Measurements from ENCODE around the gene NLRP5. TPM values are rescaled to one million over a fixed set of nuclear protein-coding genes. Genes with fewer than 3 reads are reported as not detected.

Gene NLRP5
- total and polyA plus RNA-seq, 2 of the 4 experiments (the other 2 are of a cell fraction), result not detected

GRCh38 chr19:55958356-55958755 is 28.2 kb upstream of the NLRP5 start:
- Histone ChIP-seq H3K18ac (ENCODE audit: low read depth, low read length) (no peak overlapping the region), H3K4me1 (ENCODE audit: control insufficient read depth, insufficient read depth, low read length) (no peaks in the 10 kb centered on the region), H3K4me3 (ENCODE audit: insufficient read depth, low read depth, low read length) (no peak overlapping the region), H2BK15ac (ENCODE audit: low read depth, low read length) (no peak overlapping the region), H3K9me3 (ENCODE audit: control insufficient read depth, insufficient read depth, low read length) (peaks cover 42% of the 10 kb centered on the region), H3K4me2 (ENCODE audit: low read depth, low read length) (no peak overlapping the region), H3K27me3 (ENCODE audit: control insufficient read depth, insufficient read depth, low read length) (no peaks in the 10 kb centered on the region), H3K9ac (ENCODE audit: low read depth, low read length) (no peak overlapping the region), H2AK5ac (ENCODE audit: low read depth, low read length) (no peak overlapping the region), H3K27ac (ENCODE audit: insufficient read depth, low read length) (no peak overlapping the region), H2AK9ac (replicated peaks; ENCODE audit: low read depth, low read length, poor library complexity) (no peak overlapping the region), H2BK5ac (ENCODE audit: low read depth, low read length, poor library complexity, severe bottlenecking) (no peak overlapping the region), H3K9me1 (ENCODE audit: insufficient read depth, low read length) (no peaks in the 10 kb centered on the region), H3K56ac (ENCODE audit: extremely low read depth, insufficient read depth, low read length) (no peak overlapping the region), H3K79me1 (ENCODE audit: low read depth in 1 of 2, low read length in 2 of 2) (no peaks in the 10 kb centered on the region), H3K23ac (ENCODE audit: low read depth, low read length) (no peak overlapping the region), H4K8ac (ENCODE audit: low read depth in 2 of 2, low read length in 2 of 2) (no peak overlapping the region), H2BK20ac (ENCODE audit: low read depth, low read length) (no peak overlapping the region), H2AFZ (replicated peaks; ENCODE audit: low read length, poor library complexity) (no peak overlapping the region), H3K14ac (replicated peaks; ENCODE audit: low read depth, low read length) (no peak overlapping the region), H4K91ac (ENCODE audit: insufficient read depth, low read depth, low read length) (no peak overlapping the region), H2BK120ac (ENCODE audit: low read depth, low read length) (no peak overlapping the region), H3K4ac (ENCODE audit: low read depth, low read length) (no peak overlapping the region), H3K36me3 (ENCODE audit: control insufficient read depth, insufficient read depth, low read length) (no peaks in the 10 kb centered on the region), H4K5ac (ENCODE audit: low read depth, low read length) (no peak overlapping the region), H4K20me1 (ENCODE audit: insufficient read depth, low read length) (no peaks in the 10 kb centered on the region)
- in situ Hi-C loops (cut with MboI; ENCODE audit: low sequenced_read_pairs) (no loop called here), dilution Hi-C loops (cut with HindIII; ENCODE audit: low sequenced_read_pairs, unreplicated experiment) (no loop called here), intact Hi-C loops (cut with micrococcal nuclease) (no loop called here)
- DNase-seq (no peak), ATAC-seq (ENCODE audit: low read depth) (no peak)
- CTCF ChIA-PET, result no interaction called here
- WGBS, 2 experiments (ENCODE audit: extremely low coverage in 2 of 2, insufficient read length in 1 of 2), result 17% methylated on average over 1 of the region's 4 CpGs; no CpG with 5 or more reads in 1 of the 2 experiments
- TF ChIP-seq MAFK (IDR thresholded peaks at IDR 0.05; ENCODE audit: low read depth, low read length), result no peak
- TF ChIP-seq RCOR1 (IDR thresholded peaks at IDR 0.05; ENCODE audit: insufficient replicate concordance, low read length), result no peak
- TF ChIP-seq NFE2L2 (IDR thresholded peaks at IDR 0.05; ENCODE audit: low read depth, low read length), result no peak
- TF ChIP-seq POLR2A (IDR thresholded peaks at IDR 0.05; ENCODE audit: low read depth, low read length), result no peak
- no peak for TF ChIP-seq RFX5 (IDR thresholded peaks at IDR 0.05; ENCODE audit: low read depth, low read length)
- TF ChIP-seq, protein P1, sequence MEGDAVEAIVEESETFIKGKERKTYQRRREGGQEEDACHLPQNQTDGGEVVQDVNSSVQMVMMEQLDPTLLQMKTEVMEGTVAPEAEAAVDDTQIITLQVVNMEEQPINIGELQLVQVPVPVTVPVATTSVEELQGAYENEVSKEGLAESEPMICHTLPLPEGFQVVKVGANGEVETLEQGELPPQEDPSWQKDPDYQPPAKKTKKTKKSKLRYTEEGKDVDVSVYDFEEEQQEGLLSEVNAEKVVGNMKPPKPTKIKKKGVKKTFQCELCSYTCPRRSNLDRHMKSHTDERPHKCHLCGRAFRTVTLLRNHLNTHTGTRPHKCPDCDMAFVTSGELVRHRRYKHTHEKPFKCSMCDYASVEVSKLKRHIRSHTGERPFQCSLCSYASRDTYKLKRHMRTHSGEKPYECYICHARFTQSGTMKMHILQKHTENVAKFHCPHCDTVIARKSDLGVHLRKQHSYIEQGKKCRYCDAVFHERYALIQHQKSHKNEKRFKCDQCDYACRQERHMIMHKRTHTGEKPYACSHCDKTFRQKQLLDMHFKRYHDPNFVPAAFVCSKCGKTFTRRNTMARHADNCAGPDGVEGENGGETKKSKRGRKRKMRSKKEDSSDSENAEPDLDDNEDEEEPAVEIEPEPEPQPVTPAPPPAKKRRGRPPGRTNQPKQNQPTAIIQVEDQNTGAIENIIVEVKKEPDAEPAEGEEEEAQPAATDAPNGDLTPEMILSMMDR (conservative IDR thresholded peaks at IDR 0.05; ENCODE audit: low read depth, low read length), result no peak
- TF ChIP-seq SMC3 (IDR thresholded peaks at IDR 0.05; ENCODE audit: low read depth, low read length), result no peak
- no peak for TF ChIP-seq FOS (IDR thresholded peaks at IDR 0.05; ENCODE audit: low read depth, low read length)
- TF ChIP-seq CEBPB (IDR thresholded peaks at IDR 0.05; ENCODE audit: low read depth, low read length), result no peak
- no peak for TF ChIP-seq BHLHE40 (IDR thresholded peaks at IDR 0.05; ENCODE audit: low read depth, low read length)
- no peak for TF ChIP-seq CHD1 (IDR thresholded peaks at IDR 0.05; ENCODE audit: low read depth, low read length)
- TF ChIP-seq, protein P2, sequence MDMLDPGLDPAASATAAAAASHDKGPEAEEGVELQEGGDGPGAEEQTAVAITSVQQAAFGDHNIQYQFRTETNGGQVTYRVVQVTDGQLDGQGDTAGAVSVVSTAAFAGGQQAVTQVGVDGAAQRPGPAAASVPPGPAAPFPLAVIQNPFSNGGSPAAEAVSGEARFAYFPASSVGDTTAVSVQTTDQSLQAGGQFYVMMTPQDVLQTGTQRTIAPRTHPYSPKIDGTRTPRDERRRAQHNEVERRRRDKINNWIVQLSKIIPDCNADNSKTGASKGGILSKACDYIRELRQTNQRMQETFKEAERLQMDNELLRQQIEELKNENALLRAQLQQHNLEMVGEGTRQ (IDR thresholded peaks at IDR 0.05; ENCODE audit: low read depth, low read length), result no peak
- TF ChIP-seq RAD21 (IDR thresholded peaks at IDR 0.05; ENCODE audit: low read length), result no peak
- TF ChIP-seq, protein P3, sequence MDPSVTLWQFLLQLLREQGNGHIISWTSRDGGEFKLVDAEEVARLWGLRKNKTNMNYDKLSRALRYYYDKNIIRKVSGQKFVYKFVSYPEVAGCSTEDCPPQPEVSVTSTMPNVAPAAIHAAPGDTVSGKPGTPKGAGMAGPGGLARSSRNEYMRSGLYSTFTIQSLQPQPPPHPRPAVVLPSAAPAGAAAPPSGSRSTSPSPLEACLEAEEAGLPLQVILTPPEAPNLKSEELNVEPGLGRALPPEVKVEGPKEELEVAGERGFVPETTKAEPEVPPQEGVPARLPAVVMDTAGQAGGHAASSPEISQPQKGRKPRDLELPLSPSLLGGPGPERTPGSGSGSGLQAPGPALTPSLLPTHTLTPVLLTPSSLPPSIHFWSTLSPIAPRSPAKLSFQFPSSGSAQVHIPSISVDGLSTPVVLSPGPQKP (IDR thresholded peaks at IDR 0.05; ENCODE audit: borderline replicate concordance, low read depth, low read length), result no peak
- TF ChIP-seq MAZ (IDR thresholded peaks at IDR 0.05; ENCODE audit: borderline replicate concordance, low read depth, low read length), result no peak
- no TSS peak for BruUV-seq (replicated peaks)
- POLR2A ChIA-PET (ENCODE audit: unreplicated experiment), result no interaction called here
